GM19035 (cell line): ENCODE measurements around the gene COL4A1.

Experiments
- ATAC-seq: cut with Tn5 transposase; IDR thresholded peaks from one replicate; pipeline ENCODE4 v1.9.1; 2021; ENCODE audit not compliant: unreplicated experiment

COL4A1 gene

GRCh38 chr13:110227416-110227815, 79.5 kb downstream of the COL4A1 start:
- no peak for ATAC-seq

- no peak for ATAC-seq
These were observed 81.1 kb downstream of the COL4A1 start for GRCh38 chr13:110225609-110226574.

GRCh38 chr13:110225003-110225402, 82.0 kb downstream of the COL4A1 start:
- no peak for ATAC-seq

GRCh38 chr13:110224519-110224918, 82.4 kb downstream of the COL4A1 start:
- no peak for ATAC-seq

- ATAC-seq, result no peak
These were observed 85.4 kb downstream of the COL4A1 start for GRCh38 chr13:110221406-110222117.

GRCh38 chr13:110220471-110220870, 86.5 kb downstream of the COL4A1 start:
- ATAC-seq, result no peak

GRCh38 chr13:110218581-110219201, 88.3 kb downstream of the COL4A1 start:
- no peak for ATAC-seq

- no peak for ATAC-seq
These were observed 89.1 kb downstream of the COL4A1 start for GRCh38 chr13:110217811-110218210.

- ATAC-seq, result no peak
These were observed 89.9 kb downstream of the COL4A1 start for GRCh38 chr13:110217085-110217484.

GRCh38 chr13:110216398-110217041, 90.4 kb downstream of the COL4A1 start:
- no peak for ATAC-seq

- ATAC-seq, result no peak
These were observed 91.0 kb downstream of the COL4A1 start for GRCh38 chr13:110216006-110216397.

- ATAC-seq, result no peak
These were observed 91.4 kb downstream of the COL4A1 start for GRCh38 chr13:110215606-110216005.

GRCh38 chr13:110214637-110215036, 92.3 kb downstream of the COL4A1 start:
- ATAC-seq, result no peak

GRCh38 chr13:110213461-110214074, 93.4 kb downstream of the COL4A1 start:
- no peak for ATAC-seq

- no peak for ATAC-seq
These were observed 94.4 kb downstream of the COL4A1 start for GRCh38 chr13:110212529-110212928.

- ATAC-seq, result no peak
These were observed 95.2 kb downstream of the COL4A1 start for GRCh38 chr13:110211735-110212134.

GRCh38 chr13:110211046-110211445, 95.9 kb downstream of the COL4A1 start:
- no peak for ATAC-seq

GRCh38 chr13:110210604-110210985, 96.4 kb downstream of the COL4A1 start:
- ATAC-seq, result no peak

- ATAC-seq, result no peak
These were observed 96.9 kb downstream of the COL4A1 start for GRCh38 chr13:110209950-110210603.

GRCh38 chr13:110208116-110208515, 98.8 kb downstream of the COL4A1 start:
- no peak for ATAC-seq
